ENCODE results near the gene PKDCC. TPM values are rescaled to one million over a fixed set of nuclear protein-coding genes. Genes with fewer than 3 reads are reported as not detected.

The PKDCC gene
- total and polyA plus RNA-seq, 2 of the 13 experiments (the other 11 are each of a cell fraction or from before 2014, with no cell fraction given) = 52.6 to 58.8 TPM

DNA sequence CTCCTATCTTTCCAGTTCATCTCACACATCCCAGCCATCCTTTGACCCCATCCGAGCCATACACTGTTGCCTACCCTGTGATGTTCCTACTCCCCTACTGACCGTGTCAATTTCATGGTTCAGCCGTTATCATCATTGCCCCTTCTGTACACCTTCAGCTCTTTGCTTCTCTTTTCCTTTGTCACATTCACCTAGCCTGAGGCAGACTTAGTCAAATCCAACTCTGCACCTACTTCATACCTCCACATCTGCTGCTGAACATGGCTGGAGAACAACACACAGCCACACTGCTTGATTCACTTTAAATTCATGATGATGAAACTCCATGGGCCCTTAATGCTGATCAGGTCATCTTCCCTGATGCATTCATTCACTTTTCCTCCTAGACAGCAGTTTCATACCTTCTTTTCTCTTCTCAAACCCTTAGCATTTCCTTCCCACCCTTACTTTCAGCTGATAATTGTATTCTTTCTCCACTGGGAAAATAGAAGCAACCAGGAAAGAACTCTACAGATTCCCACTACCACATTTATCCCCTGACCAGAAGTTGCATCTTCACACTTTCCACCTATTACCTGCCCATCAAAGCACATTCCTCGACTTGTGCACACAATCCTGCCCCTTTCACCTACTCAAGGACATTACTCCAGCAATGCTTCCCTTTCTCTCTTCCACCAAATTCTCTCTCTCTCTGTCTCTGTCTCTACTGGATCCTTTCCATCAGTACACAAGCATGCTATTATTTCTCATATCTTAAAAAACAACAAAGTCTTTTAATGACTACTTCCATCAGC is 59.6 kb downstream of the PKDCC start (continued):
- TF ChIP-seq ZNF737 (CRISPR knock-in tag; IDR thresholded peaks at IDR 0.05; ENCODE audit: borderline replicate concordance) (no peak), ZNF776 (CRISPR knock-in tag; IDR thresholded peaks at IDR 0.05) (no peak), ZNF766 (CRISPR knock-in tag; IDR thresholded peaks at IDR 0.05; ENCODE audit: borderline replicate concordance) (no peak), ZNF678 (CRISPR knock-in tag; IDR thresholded peaks at IDR 0.05) (no peak), ZNF354B (CRISPR knock-in tag; IDR thresholded peaks at IDR 0.05) (no peak), ZNF232 (CRISPR knock-in tag; IDR thresholded peaks at IDR 0.05; ENCODE audit: borderline replicate concordance) (no peak), ZFAT (CRISPR knock-in tag; conservative IDR thresholded peaks at IDR 0.05) (no peak), ZMAT3 (CRISPR knock-in tag; conservative IDR thresholded peaks at IDR 0.05) (peak; percentile 33; the same call in 1 of the 2 replicates), ZNF605 (CRISPR knock-in tag; IDR thresholded peaks at IDR 0.05) (no peak; the same call in 1 of the 2 replicates), SMC3 (IDR thresholded peaks at IDR 0.05; ENCODE audit: low read length) (no peak), ZEB1 (IDR thresholded peaks at IDR 0.05; ENCODE audit: insufficient replicate concordance, low read depth) (no peak), MEF2D (CRISPR knock-in tag; IDR thresholded peaks at IDR 0.05) (no peak), FOXC1 (CRISPR knock-in tag; IDR thresholded peaks at IDR 0.05; ENCODE audit: borderline replicate concordance) (no peak), ZNF563 (CRISPR knock-in tag; IDR thresholded peaks at IDR 0.05) (no peak)
- TF ChIP-seq, protein P1, sequence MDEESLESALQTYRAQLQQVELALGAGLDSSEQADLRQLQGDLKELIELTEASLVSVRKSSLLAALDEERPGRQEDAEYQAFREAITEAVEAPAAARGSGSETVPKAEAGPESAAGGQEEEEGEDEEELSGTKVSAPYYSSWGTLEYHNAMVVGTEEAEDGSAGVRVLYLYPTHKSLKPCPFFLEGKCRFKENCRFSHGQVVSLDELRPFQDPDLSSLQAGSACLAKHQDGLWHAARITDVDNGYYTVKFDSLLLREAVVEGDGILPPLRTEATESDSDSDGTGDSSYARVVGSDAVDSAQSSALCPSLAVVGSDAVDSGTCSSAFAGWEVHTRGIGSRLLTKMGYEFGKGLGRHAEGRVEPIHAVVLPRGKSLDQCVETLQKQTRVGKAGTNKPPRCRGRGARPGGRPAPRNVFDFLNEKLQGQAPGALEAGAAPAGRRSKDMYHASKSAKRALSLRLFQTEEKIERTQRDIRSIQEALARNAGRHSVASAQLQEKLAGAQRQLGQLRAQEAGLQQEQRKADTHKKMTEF (CRISPR knock-in tag; IDR thresholded peaks at IDR 0.05) = 0 out of 2 replicates have a peak, but pooled peaks have one; percentile 30
- TF ChIP-seq, protein P2, sequence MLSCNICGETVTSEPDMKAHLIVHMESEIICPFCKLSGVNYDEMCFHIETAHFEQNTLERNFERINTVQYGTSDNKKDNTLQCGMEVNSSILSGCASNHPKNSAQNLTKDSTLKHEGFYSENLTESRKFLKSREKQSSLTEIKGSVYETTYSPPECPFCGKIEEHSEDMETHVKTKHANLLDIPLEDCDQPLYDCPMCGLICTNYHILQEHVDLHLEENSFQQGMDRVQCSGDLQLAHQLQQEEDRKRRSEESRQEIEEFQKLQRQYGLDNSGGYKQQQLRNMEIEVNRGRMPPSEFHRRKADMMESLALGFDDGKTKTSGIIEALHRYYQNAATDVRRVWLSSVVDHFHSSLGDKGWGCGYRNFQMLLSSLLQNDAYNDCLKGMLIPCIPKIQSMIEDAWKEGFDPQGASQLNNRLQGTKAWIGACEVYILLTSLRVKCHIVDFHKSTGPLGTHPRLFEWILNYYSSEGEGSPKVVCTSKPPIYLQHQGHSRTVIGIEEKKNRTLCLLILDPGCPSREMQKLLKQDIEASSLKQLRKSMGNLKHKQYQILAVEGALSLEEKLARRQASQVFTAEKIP (CRISPR knock-in tag; IDR thresholded peaks at IDR 0.05; ENCODE audit: borderline replicate concordance) = no peak
- TF ChIP-seq, protein P3, sequence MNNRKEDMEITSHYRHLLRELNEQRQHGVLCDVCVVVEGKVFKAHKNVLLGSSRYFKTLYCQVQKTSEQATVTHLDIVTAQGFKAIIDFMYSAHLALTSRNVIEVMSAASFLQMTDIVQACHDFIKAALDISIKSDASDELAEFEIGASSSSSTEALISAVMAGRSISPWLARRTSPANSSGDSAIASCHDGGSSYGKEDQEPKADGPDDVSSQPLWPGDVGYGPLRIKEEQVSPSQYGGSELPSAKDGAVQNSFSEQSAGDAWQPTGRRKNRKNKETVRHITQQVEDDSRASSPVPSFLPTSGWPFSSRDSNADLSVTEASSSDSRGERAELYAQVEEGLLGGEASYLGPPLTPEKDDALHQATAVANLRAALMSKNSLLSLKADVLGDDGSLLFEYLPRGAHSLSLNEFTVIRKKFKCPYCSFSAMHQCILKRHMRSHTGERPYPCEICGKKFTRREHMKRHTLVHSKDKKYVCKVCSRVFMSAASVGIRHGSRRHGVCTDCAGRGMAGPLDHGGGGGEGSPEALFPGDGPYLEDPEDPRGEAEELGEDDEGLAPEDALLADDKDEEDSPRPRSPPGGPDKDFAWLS (CRISPR knock-in tag; IDR thresholded peaks at IDR 0.05; ENCODE audit: borderline replicate concordance) = no peak
- TF ChIP-seq, protein P4, sequence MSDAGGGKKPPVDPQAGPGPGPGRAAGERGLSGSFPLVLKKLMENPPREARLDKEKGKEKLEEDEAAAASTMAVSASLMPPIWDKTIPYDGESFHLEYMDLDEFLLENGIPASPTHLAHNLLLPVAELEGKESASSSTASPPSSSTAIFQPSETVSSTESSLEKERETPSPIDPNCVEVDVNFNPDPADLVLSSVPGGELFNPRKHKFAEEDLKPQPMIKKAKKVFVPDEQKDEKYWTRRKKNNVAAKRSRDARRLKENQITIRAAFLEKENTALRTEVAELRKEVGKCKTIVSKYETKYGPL (CRISPR knock-in tag; IDR thresholded peaks at IDR 0.05) = no peak
- TF ChIP-seq, protein P5, sequence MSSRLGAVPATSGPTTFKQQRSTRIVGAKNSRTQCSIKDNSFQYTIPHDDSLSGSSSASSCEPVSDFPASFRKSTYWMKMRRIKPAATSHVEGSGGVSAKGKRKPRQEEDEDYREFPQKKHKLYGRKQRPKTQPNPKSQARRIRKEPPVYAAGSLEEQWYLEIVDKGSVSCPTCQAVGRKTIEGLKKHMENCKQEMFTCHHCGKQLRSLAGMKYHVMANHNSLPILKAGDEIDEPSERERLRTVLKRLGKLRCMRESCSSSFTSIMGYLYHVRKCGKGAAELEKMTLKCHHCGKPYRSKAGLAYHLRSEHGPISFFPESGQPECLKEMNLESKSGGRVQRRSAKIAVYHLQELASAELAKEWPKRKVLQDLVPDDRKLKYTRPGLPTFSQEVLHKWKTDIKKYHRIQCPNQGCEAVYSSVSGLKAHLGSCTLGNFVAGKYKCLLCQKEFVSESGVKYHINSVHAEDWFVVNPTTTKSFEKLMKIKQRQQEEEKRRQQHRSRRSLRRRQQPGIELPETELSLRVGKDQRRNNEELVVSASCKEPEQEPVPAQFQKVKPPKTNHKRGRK (CRISPR knock-in tag; IDR thresholded peaks at IDR 0.05) = no peak
- TF ChIP-seq, protein P6, sequence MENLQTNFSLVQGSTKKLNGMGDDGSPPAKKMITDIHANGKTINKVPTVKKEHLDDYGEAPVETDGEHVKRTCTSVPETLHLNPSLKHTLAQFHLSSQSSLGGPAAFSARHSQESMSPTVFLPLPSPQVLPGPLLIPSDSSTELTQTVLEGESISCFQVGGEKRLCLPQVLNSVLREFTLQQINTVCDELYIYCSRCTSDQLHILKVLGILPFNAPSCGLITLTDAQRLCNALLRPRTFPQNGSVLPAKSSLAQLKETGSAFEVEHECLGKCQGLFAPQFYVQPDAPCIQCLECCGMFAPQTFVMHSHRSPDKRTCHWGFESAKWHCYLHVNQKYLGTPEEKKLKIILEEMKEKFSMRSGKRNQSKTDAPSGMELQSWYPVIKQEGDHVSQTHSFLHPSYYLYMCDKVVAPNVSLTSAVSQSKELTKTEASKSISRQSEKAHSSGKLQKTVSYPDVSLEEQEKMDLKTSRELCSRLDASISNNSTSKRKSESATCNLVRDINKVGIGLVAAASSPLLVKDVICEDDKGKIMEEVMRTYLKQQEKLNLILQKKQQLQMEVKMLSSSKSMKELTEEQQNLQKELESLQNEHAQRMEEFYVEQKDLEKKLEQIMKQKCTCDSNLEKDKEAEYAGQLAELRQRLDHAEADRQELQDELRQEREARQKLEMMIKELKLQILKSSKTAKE (CRISPR knock-in tag; IDR thresholded peaks at IDR 0.05; ENCODE audit: borderline replicate concordance) = no peak

Measured in HepG2 (cell line).